EH (cell line): ENCODE results near the gene WNT2.
"Not testable (repeated sequence)": the region's sequence is repeated elsewhere in the genome, so short reads cannot be mapped to it uniquely, and the experiment has no call there.

Experiments used
- DNase-seq: peaks from one replicate; pipeline ENCODE4 v3.0.0-alpha.2; 2015; ENCODE audit warnings: low read depth

The WNT2 gene

DNA sequence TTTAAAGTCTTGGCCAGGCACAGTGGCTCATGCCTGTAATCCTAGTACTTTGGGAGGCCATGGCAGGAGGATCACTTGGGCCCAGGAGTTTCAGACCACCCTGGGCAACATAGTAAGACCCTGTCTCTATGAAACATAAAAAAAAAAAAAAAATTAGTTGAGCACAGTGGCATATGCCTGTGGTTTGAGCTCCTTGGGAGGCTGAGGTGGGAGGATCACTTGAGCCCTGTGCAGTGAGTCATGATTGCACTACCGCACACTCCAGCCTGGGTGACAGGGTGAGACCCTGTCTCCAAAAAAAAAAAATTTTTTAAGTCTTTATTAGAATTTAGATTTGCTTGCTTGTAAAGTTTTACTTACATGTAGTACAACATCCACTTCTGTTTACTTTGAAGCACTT is 14.0 kb downstream of the WNT2 start:
- no peak for DNase-seq

- DNase-seq = no peak
These were observed 20.5 kb downstream of the WNT2 start for GRCh38 chr7:117302396-117302795.

DNA sequence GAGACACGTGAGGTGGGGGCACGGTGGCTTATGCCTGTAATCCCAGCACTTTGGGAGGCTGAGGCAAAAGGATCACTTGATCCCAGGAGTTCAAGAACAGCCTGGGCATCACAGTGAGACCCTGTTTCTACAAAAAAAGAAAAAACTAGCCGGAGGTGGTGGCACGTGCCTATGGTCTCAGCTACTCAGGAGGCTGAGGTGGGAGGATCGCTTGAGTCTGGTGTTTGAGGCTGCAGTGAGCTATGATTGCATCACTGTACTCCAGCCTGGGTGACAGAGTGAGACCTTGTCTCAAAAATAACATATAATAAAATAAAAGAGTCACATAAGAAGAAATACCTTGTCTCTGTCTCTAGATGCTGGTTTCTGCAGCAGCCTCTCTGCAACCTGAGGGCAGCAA is 22.4 kb downstream of the WNT2 start:
- not testable (repeated sequence) for DNase-seq

DNA sequence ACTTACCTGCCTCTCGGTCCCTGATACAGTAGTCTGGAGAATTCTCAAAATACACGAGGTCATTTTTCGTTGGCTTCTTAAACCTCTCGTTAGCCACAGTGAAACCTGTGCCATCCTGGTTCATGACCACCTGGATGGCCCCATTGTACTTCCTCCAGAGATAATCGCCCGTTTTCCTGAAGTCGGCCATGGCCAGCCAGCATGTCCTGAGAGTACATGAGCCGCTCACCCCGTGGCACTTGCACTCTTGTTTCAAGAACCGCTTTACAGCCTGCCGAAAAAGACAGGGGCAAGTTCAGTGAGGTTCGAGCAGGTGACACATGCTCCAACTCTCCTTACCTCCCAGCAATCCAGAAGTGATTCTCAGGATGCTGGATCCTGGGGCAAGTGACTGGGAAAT is 25.3 kb downstream of the WNT2 start:
- DNase-seq = no peak

GRCh38 chr7:117296066-117296465 is 26.8 kb downstream of the WNT2 start:
- no peak for DNase-seq

GRCh38 chr7:117285826-117286225 is 37.0 kb downstream of the WNT2 start:
- peak; percentile 20 for DNase-seq

DNA sequence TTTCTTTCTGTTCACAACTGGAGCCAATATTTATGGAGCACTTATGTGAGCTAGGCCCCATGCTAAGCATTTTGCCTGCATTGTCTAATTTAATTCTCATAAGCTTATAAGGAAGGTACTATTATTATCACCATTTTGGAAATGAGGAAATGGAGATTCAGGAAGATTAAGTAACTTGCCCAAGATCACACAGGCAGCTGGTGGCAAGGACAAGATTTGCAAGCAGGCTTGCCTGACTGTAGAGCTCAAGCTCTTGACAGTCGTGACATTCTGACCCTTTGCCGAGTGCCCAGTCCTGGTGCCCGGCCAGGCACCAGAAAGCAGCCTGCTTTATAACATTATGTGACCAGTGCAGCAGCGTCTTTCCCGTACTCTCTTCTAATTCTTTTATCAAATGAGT is 38.2 kb downstream of the WNT2 start:
- no peak for DNase-seq

DNA sequence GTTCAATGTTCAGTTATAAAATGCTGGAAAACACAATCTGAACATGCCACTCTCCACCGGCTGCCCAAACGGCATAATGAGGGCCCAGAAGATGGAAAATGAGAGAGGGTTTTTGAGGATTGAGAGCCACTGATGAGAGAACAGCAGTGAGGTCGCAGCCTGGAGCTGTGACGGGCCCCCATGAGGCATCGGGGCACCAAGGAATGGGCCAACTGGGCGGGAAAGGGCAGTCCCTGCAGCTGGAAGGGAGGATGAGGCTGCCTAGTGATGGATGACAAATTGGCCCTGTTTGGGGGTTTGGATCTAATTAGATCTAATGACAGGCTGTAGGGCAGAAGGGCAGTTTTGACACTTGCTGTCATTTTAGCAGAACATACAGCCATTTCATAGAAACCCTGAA is 39.1 kb downstream of the WNT2 start:
- no peak for DNase-seq

DNA sequence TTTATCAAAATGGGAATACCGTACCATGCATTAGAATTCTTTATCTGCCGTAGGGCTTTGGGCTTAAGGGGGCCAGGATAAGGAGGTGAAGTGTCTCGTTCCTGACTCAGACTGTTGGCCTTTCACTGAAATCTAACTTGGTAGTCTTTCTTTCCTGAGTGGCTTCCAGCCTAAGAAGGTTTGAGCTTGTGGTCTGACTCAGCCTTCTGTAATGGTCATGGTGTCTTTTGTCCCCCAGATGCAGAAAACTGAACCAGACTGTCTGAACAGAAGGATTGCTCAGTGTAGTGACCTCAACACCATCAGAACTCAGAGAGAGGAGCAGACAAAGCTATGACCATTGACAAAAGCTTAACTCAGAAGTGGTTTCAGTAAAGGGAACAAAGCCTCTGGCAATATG is 39.5 kb downstream of the WNT2 start:
- peak; percentile 95 for DNase-seq

- no peak for DNase-seq
These were observed 40.5 kb downstream of the WNT2 start for GRCh38 chr7:117282239-117282812.

DNA sequence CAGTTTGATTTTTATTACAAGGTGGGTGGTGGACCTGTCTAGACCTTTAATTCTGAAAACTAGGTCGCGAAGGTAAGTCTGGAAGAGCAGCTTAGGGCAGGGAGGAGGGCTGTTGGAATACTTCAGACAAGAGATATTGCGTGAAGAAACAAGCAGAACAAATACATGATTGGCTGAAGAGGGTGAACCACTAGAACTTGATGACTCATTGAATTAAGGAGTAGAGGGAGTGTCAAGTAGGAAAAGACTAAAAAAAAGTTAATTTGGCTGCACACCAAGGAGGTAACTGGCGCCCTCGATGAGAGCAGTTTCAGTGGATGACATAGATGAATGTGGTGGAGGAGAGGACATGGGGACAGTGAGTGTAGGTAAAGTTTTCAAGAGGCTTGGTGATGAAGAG is 41.3 kb downstream of the WNT2 start:
- DNase-seq = peak; percentile 9

DNA sequence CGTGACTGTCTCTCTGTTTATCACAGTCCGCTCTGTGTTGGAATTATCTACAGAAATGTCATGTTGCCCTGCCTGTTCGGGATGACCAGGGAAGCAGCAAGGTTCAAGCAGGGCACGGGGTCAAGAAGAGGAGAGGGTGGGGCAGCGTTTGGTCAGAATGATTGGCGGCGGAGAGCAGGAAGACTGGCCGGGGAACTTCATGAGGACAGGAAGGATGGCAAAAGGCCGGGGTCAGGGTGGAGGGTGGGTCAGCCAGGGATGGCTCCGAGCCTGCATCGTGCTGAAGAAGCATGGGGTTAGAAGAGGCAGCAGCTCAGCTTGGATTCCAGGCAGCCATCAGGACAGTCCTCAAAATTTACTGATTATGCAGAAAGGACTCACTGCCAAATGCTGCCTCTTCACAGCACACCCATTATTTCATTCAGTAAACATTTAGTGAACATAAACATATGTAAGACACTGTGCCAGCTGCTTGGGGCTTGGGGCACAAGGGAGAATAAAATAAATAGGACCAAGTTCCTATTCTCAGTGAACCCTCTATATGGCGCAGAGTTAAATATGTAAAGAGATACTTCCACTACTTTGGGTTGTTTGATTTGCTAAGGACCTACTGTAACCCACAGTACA is 42.8 kb downstream of the WNT2 start:
- no peak for DNase-seq

DNA sequence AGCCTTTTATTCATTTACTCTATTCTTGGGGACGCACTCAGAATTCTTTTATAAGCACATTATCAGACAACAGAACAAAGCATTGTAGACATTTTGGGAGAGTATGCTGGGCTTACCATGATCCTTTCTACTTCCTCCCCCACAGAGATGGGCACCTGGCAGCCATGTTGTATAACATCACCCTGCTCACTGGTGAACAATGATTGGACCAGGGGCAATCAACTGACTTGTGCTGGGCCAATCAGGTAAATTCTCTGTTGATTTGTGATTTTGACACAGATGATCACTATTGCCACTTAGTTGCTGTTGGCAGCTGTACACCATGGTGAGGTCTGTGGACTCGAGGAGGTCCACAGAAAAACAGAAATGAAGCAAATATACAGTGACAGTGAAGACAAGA is 43.7 kb downstream of the WNT2 start:
- DNase-seq = no peak

- no peak for DNase-seq
These were observed 44.8 kb downstream of the WNT2 start for GRCh38 chr7:117278040-117278439.

DNA sequence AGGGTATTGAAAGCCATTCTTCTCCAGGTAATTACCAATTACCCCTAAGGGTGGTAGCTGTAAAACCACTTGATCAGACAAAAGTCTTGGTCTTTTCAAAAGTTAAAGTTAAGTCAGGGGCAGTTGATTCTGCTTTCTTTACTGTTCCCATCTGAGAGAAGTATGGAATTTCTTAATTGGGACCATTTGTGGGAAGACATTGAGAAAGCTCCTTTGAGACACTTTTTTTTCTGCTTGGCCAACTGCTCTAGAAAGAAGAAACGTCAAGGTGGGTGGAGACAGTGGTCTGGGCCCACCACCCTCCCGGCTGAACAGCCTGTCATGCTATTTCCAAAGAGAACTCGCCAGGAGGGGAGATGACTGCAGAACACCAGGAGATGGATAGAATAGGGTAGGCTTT is 45.3 kb downstream of the WNT2 start:
- DNase-seq = no peak

- DNase-seq = peak; percentile 51
These were observed 47.9 kb downstream of the WNT2 start for GRCh38 chr7:117274951-117275350.

DNA sequence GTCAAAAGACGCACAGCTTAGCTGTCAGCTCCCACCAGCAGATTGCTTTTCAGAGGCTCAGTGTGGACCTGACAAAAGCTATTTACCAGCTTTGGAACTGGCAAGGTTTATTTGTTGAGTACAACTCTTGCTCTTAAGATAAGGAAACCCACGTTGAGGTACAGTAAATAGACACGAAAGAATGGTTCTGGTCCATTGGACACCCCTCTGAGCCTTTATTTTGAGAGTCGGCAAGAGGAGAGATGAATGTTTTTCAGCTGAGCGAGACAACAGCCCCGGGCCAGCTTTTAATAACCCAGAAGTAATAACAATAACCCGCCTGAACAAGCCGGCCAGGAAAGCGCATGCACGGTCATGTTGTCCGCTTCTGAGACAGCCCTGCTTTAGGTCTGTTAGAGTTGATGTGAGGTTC is 49.0 kb downstream of the WNT2 start:
- no peak for DNase-seq

- no peak for DNase-seq
These were observed 49.5 kb downstream of the WNT2 start for GRCh38 chr7:117273325-117273724.

DNA sequence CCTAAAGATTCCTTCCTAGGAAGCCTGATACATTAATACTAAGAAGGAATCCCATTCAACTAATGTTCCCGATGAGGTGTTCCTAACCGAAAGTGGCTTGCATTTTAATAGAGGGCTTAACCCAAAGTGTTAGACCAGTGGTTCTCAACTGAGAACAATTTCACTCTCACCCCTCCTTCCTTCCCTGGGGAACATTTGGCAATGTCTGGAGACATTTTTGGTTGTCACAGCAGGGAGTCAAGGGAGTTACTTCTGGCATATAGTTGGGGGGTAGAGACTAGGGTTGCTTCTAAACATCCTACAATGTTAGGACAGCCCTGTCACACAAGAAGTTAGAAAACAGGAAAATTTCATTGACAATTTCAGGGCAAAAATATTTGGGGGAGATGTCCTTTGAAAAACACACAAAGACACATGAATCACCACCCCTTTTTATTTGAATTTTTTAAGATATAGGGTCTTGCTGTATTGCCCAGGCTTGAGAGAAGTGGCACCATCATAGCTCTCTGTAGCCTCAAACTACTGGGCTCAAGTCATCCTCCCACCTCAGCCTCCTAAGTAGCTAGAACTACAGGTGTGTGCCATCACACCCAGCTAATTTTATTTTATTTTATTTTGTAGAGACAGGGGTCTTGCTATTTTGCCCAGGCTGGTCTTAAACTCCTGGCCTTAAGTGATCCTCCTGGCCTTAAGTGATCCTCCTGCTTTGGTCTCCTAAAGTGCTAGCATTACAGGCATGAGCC is 50.7 kb downstream of the WNT2 start:
- no peak for DNase-seq

- no peak for DNase-seq
These were observed 51.3 kb downstream of the WNT2 start for GRCh38 chr7:117271566-117271965.

DNA sequence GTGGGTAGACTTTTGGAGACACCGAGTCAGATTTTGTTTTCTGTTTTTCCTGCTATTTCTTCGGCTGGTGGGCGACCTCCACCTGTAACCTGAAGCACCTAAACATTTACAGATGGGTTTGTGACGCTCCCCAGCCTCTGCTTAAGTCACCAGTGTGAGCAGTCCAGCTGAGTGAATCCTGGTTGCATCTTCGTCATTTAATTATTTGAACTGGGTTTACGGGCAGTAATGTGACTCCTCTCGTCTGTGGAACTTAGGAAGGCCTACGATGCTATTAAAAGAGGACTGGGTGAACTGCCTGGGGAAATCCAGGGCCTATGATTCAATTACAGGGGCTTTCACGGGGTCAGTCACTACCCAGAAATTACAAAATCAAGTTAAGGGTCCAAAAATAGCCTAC is 52.5 kb downstream of the WNT2 start:
- DNase-seq = peak; percentile 87

GRCh38 chr7:117269886-117270285 is 53.0 kb downstream of the WNT2 start:
- peak; percentile 92 for DNase-seq

- peak; percentile 97 for DNase-seq
These were observed 53.4 kb downstream of the WNT2 start for GRCh38 chr7:117269417-117269816.

DNA sequence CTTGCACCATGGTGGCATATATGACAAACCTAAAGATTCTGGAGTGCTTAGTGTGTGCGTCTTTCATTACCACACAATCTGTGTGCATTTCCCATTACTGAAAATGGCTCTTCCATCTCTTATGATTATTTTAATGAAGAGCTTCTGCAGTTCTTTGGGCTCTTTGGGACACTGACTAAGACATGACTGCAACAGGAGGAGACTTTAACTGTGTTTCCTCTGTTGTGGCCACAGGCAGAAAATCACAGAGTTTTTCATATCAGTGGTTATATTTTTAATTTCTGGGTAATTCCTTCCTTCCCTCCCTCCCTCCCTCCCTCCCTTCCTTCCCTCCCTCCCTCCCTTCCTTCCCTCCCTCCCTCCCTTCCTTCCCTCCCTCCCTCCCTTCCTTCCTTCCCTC is 58.1 kb downstream of the WNT2 start:
- DNase-seq = no peak
